GM11168 (cell line): Measurements from ENCODE around the gene RNPEPL1.

Source experiments
- in situ Hi-C: fragments of 300-500 bp; cut with MboI; formaldehyde crosslinking; loops from one replicate; pipeline ENCODE4 v1.12.0; 2022; ENCODE audit warnings: low sequenced_read_pairs; ENCODE audit not compliant: unreplicated experiment

Gene RNPEPL1

DNA sequence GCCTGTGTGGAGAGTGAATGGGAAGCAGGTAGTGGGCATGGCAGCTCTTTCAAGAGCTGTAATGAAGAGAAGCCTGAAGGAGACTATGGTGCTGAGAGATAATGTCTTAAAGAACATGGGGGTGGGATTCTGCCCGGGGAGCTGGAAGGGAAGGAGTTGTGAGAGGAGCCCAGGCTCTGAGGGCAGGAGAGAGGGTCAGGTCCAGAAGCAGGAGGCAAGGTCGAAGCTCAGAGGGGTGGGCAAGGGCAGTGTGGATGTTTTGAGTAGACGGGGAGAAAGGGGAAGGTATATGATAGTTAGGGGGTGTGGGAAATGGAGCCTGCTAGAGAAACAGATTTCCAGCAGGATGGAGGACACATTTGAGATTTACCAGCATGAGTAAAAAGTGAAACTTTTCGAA, 20.4 kb downstream of the RNPEPL1 start:
- in situ Hi-C loops, result no loop called here

DNA sequence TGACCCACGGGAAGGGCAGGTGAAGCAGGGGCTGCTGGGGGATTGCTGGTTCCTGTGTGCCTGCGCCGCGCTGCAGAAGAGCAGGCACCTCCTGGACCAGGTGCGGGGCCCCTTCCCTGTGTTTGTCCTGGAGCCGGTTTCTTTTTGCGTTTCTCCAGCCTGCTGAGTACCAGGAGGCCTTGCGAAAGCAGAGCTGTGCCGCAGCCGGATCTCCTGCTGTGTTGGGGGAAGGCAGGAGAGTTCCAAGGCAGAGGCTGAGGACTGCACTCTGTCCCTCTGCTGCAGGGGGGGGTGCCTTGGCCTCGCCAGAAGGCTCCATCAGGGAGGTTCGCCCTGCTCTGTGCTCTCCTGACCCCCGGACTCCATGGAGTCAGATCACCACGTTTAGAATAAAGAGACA, 21.1 kb downstream of the RNPEPL1 start:
- in situ Hi-C loops, result no loop called here

GRCh38 chr2:240589850-240590525, 21.7 kb downstream of the RNPEPL1 start:
- in situ Hi-C loops, result no loop called here

DNA sequence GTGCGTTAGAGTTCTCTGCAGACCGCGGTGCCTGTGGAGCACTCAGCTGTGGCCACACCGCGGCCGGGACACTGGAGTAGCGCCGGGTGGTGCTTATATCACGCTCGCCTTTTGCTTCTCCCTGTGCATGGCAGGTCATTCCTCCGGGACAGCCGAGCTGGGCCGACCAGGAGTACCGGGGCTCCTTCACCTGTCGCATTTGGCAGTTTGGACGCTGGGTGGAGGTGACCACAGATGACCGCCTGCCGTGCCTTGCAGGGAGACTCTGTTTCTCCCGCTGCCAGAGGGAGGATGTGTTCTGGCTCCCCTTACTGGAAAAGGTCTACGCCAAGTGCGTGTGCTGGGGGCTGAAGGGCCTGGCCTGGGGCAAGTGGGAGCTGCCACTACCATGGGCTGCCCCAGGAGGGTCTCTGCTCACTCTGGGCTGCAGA, 22.4 kb downstream of the RNPEPL1 start:
- in situ Hi-C loops, result no loop called here

DNA sequence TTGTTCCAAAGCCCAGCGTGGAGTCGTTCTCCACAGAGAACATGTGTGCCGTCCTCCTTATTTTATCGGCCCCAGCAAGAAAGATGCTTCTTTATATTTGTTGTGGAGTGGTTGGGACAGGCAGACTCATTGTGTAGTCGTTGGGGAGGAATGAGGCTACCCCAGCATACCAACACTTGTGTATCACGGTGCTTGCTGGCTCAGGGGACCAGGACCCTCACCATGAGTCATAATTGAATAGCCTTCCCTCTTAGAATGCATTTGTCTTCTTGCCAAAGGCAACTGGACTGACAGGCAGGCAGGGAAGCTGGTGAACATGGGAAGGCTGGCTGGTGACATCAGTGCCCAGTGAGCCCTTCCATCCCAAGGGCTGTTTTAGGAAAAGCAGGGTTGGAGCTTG, 22.9 kb downstream of the RNPEPL1 start:
- in situ Hi-C loops, result no loop called here

GRCh38 chr2:240591784-240592183, 23.5 kb downstream of the RNPEPL1 start:
- in situ Hi-C loops, result no loop called here

- in situ Hi-C loops, result no loop called here
These were observed 24.9 kb downstream of the RNPEPL1 start for GRCh38 chr2:240593026-240593702.

DNA sequence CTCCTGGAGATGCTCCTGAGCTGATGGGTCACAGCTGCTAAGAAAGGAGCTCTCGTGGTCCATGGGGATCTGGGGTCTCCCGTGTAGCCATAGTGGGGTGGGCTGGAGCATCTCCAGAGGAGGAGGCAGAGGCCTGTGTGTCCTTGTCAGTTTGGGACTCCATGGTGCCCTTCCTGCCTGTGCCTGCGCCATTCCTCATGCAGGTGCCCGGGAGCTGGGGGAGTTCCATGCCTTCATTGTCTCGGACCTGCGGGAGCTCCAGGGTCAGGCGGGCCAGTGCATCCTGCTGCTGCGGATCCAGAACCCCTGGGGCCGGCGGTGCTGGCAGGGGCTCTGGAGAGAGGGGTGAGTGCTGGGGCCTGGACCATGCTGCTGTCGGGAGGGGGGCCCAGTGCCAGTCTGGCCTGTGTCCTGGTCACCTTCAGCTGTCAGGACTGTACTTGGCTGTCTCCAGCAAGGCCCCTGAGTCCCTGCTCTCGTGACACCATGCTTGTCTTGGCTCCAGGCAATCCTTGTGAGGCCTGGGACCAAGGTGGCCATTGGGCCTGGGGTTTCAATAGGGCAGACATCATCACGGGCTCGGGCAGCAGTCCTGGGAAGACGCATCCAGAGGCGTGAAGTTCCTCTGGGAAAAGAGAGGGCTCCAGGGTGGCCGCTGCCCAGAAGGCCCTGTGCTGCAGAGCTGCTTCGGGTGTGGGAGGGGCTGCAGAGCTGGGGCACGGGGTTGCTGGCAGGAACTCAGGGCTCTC, 25.6 kb downstream of the RNPEPL1 start:
- in situ Hi-C loops, result no loop called here

DNA sequence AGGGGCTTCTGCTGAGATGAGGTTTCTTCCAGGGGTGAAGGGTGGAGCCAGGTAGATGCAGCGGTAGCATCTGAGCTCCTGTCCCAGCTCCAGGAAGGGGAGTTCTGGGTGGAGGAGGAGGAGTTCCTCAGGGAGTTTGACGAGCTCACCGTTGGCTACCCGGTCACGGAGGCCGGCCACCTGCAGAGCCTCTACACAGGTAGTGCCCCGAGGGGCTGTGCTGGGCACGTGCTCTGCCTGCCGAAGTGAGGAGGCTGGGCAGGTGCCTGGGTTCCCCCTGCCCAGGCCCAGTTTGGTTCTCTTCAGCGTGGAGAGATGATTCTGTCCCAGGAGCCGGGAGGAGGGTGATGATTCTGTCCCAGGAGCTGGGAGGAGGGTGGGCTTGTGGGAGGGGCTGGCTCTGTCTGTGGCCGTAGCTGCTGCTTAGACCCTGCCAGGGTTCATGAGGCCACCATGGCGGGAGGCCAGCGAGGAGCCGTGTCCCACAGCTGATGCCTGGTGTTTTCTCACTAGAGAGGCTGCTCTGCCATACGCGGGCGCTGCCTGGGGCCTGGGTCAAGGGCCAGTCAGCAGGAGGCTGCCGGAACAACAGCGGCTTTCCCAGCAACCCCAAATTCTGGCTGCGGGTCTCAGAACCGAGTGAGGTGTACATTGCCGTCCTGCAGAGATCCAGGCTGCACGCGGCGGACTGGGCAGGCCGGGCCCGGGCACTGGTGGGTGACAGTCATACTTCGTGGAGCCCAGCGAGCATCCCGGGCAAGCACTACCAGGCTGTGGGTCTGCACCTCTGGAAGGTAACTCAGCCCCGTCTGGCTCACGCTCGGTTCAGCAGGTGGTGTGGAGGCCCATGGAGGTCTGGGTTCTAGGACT, 26.5 kb downstream of the RNPEPL1 start:
- in situ Hi-C loops, result no loop called here

GRCh38 chr2:240595381-240596079, 27.2 kb downstream of the RNPEPL1 start:
- in situ Hi-C loops, result no loop called here

- in situ Hi-C loops, result no loop called here
These were observed 27.8 kb downstream of the RNPEPL1 start for GRCh38 chr2:240596080-240596460.

DNA sequence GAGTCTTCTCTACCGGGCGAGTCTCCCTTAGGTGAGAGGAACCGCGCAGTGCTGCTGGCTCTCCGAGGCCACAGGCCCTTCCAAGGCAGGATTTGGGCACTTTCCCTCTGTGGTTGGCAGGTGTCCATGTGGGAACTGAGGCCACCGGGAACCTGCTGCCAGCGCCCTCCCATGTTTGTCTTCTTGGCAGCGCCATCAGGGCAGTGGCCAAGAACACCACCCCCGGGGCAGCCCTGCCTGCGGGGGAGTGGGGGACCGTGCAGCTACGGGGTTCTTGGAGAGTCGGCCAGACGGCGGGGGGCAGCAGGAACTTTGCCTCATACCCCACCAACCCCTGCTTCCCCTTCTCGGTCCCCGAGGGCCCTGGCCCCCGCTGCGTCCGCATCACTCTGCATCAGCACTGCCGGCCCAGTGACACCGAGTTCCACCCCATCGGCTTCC, 28.2 kb downstream of the RNPEPL1 start:
- in situ Hi-C loops, result no loop called here

- in situ Hi-C loops, result no loop called here
These were observed 28.8 kb downstream of the RNPEPL1 start for GRCh38 chr2:240597054-240597418.

GRCh38 chr2:240597419-240598181, 29.3 kb downstream of the RNPEPL1 start:
- in situ Hi-C loops, result no loop called here

DNA sequence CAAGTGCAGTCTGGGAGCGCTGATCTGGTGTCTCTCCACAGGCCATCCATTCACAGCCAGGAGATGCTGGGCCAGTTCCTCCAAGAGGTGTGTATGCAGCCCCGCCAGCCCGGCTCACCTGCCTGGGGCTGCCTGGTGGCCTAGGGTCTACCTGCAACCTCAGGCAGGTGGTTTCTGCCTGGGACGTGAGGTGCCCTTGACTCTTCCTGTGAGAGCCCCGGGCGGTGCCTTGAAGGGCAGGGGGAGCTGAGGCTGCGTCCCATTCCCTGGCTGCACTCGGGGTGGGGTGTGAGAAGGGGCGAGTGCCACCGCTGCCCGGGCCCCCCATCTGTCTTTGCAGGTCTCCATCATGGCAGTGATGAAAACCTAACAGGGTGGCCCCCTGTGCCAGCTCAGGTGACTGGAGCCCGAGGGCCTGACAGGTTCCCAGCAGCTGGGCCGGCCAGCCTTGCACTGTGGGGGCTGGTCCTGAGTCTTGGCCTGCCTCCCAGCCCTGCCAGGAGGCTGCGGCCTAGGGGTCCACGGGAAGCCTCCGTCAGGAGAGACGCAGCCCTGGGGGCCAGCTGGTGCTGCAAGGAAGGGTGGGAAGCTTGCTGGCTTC, 30.1 kb downstream of the RNPEPL1 start:
- in situ Hi-C loops, result no loop called here

- in situ Hi-C loops, result no loop called here
These were observed 30.9 kb downstream of the RNPEPL1 start for GRCh38 chr2:240599141-240599583.

DNA sequence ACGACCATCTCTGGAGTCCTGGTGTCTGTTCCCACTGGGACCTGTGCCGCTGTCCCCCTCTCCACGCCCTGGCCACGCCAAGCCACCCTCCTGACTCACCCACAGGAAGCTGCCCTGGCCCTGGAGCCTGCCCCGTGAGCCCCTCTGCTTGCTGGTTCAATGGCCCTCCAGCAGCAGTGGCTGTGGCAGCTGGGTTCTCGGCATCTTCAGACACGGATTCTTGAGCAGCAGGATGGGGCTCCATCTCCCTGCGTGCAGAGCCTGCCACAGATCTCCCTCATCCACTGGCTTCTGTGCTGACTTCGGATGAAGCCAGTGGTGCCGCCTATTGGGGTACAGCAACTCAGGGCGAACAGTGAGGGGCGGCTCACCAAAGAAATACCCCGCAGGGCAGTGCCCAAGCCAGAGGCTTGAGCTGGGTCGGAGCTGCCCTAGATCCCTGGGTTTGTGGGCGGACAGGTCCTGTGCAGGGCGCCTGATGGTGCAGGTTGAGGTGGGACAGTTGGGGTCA, 32.2 kb downstream of the RNPEPL1 start:
- in situ Hi-C loops, result no loop called here

GRCh38 chr2:240601061-240601830, 33.0 kb downstream of the RNPEPL1 start:
- in situ Hi-C loops, result no loop called here
